Mammary epithelial cell (primary cell): ENCODE data around the gene ANGPTL3.

ENCODE experiments used
- EZH2 ChIP-seq: IDR thresholded peaks from 2 replicates; pipeline ENCODE4 v1.6.1; 2012; ENCODE audit warnings: low read length, inconsistent platforms, borderline replicate concordance
- TF ChIP-seq, protein P1 (sequence below), 2 donors: IDR thresholded peaks in 1 of 2; conservative IDR thresholded peaks in 1 of 2; 2 replicates each; pipeline ENCODE4 v1.5.1; 2011 to 2012; ENCODE audit warnings: inconsistent platforms in 2 of 2, low read length in 2 of 2, mild to moderate bottlenecking in 2 of 2, control low read depth in 1 of 2, low read depth in 1 of 2; ENCODE audit not compliant: insufficient read depth in 1 of 2; ENCODE audit errors: extremely low read depth in 1 of 2

DNA sequence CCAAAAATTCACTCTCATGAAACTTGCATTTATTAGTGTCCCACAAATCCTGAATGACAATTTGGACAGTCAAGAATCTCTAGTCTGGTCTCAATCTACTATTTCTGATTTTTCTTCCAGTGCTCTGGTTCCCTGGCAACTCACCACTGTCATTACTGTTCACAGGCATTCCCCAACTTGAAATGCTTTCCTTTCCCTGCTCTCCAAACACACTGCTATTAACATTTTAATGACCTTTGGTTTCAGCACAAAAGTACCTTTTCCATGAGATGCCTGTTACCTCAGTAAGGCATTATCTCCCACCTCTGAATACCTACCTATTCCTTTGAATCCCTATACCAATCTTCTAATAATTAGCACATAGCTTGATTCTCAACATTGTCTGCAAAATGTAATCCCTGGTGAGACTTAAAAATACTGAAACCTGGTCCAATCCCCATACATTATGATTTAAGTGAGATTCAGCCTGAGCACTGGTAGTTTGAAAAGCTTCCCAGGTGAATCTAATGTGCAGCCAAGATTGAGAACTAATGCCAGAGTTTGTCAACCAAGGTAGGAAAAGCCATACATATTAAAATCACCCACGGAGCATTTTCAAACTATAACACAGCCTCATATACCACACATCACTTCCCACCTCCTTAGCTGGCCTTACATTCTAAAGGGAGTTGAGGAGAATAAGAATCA lies 11.7 kb upstream of the ANGPTL3 start:
- TF ChIP-seq, protein P1, sequence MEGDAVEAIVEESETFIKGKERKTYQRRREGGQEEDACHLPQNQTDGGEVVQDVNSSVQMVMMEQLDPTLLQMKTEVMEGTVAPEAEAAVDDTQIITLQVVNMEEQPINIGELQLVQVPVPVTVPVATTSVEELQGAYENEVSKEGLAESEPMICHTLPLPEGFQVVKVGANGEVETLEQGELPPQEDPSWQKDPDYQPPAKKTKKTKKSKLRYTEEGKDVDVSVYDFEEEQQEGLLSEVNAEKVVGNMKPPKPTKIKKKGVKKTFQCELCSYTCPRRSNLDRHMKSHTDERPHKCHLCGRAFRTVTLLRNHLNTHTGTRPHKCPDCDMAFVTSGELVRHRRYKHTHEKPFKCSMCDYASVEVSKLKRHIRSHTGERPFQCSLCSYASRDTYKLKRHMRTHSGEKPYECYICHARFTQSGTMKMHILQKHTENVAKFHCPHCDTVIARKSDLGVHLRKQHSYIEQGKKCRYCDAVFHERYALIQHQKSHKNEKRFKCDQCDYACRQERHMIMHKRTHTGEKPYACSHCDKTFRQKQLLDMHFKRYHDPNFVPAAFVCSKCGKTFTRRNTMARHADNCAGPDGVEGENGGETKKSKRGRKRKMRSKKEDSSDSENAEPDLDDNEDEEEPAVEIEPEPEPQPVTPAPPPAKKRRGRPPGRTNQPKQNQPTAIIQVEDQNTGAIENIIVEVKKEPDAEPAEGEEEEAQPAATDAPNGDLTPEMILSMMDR (conservative IDR thresholded peaks at IDR 0.05 in 1 of 2, IDR thresholded peaks at IDR 0.05 in 1 of 2; ENCODE audit: extremely low read depth in 1 of 2, insufficient read depth in 1 of 2, low read depth in 1 of 2, low read length in 2 of 2): no peak
- no peak for TF ChIP-seq EZH2
